Suprapubic skin (tissue), 3 donors: ENCODE data around the gene SLC22A23.

Source experiments
- POLR2A ChIP-seq, 2 donors: fragments of 450-650 bp; IDR thresholded peaks; one replicate each; pipeline ENCODE4 v1.6.1; 2017; ENCODE audit warnings: antibody characterized with exemption in 2 of 2, mild to moderate bottlenecking in 2 of 2, moderate library complexity in 2 of 2
- TF ChIP-seq, protein P1 (sequence below), 2 donors: fragments of 200-600 bp in 1 of 2; fragments of 450-650 bp in 1 of 2; sonication (generic) in 1 of 2; IDR thresholded peaks; one replicate each; pipeline ENCODE4 v1.5.1; 2016 to 2019; ENCODE audit warnings: antibody characterized with exemption in 2 of 2, mild to moderate bottlenecking in 1 of 2, moderate library complexity in 1 of 2

DNA sequence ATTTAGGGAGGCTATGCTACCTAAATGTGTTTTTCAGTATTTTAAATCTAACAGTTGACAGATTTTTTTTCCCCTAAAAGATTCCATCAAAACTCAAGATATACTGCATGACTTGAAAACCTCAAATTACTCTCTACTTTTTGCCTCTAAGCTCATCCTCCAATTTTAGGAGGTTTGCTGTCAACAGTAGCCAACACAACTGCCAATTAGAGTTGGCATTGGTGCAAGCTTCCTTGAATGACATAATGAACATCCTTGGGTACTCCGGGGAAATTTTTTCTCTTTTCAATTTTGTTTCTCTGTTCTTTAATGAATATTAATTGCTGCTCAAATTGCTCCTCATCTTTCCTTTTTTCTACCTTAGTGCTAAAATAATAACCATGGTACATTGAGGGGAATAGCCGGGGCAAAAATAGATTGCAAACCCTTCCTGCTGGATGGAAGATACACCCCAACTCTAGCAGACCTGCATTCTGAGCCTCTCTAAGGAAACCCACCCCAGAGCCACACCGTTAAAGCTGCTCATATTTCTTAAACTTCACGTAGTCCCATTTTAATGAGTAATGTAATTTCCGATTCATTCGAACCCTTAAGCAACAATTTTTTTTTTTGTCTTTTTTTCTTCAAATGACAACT, 34.3 kb downstream of the SLC22A23 start:
- TF ChIP-seq, protein P1, sequence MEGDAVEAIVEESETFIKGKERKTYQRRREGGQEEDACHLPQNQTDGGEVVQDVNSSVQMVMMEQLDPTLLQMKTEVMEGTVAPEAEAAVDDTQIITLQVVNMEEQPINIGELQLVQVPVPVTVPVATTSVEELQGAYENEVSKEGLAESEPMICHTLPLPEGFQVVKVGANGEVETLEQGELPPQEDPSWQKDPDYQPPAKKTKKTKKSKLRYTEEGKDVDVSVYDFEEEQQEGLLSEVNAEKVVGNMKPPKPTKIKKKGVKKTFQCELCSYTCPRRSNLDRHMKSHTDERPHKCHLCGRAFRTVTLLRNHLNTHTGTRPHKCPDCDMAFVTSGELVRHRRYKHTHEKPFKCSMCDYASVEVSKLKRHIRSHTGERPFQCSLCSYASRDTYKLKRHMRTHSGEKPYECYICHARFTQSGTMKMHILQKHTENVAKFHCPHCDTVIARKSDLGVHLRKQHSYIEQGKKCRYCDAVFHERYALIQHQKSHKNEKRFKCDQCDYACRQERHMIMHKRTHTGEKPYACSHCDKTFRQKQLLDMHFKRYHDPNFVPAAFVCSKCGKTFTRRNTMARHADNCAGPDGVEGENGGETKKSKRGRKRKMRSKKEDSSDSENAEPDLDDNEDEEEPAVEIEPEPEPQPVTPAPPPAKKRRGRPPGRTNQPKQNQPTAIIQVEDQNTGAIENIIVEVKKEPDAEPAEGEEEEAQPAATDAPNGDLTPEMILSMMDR (IDR thresholded peaks at IDR 0.05) = no peak
- no peak for TF ChIP-seq POLR2A (IDR thresholded peaks at IDR 0.05)
